Measurements from ENCODE around the gene SLC35E1.

The SLC35E1 gene

DNA sequence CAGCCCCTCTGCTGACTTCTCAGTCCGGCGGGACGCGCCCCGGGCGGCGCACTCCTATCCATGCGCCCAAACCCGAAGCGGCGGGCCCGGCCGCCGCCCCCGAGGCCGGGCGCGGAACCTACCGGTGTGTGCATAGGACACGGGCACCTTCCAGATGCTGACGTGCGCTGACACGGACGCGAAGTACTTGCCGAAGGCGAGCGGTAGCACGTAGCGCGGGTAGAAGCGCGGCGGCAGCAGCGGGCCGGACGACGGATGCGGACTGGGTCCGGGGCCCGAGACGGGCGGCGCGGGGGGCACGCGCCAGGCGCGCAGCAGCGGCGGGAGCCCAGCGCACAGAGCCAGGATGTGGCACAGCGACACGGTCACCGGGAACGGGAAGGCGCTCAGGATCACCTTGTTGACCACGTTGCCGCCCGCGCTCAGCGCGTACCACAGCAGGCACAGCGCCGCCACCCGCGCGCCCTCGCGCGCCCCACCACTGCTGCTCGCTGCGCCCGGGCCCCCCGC, 338 bp downstream of the SLC35E1 start:
- H3K27ac ChIP-seq (ENCODE audit: insufficient read depth, low read depth, low read length, poor library complexity, severe bottlenecking) = peak overlapping the region; percentile 36
- H3K36me3 ChIP-seq (ENCODE audit: control insufficient read depth, insufficient read depth, low read length) = peaks cover 4% of the 10 kb centered on the region
- H3K27me3 ChIP-seq (ENCODE audit: control insufficient read depth, insufficient read depth, low read length, poor library complexity, severe bottlenecking) = no peaks in the 10 kb centered on the region
- peak overlapping the region; percentile 91 for H3K4me3 ChIP-seq (ENCODE audit: insufficient read depth, low read depth, low read length)
- WGBS, 2 experiments = 1% methylated on average over 75 of the region's 75 CpGs
- no peaks in the 10 kb centered on the region for H3K9me3 ChIP-seq (ENCODE audit: control insufficient read depth, low read length)
- H3K4me1 ChIP-seq (ENCODE audit: control insufficient read depth, insufficient read depth, low read length) = peaks cover 6% of the 10 kb centered on the region

DNA sequence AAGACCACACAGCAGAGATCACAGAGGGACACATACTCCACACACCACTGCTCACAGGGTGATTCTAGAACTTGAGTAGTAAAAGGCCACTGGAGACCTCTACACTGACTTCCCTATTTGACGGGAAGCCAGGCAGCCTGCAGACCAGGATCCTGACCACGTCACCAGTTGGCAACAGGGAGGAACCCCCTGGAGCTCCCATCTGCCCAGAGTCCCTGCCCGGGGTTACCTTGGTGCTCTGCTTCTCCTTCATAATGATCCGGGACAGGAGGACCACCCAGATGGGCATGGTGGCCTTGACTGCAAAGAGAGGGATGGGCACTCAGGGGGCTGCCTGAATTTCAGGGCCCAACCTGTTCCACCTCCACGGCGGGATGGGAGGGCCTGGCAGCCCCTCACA, 932 bp downstream of the SLC35E1 start:
- Histone ChIP-seq H3K27me3 (ENCODE audit: control insufficient read depth, insufficient read depth, low read length, poor library complexity, severe bottlenecking) (no peaks in the 10 kb centered on the region), H3K36me3 (ENCODE audit: control insufficient read depth, insufficient read depth, low read length) (peaks cover 8% of the 10 kb centered on the region), H3K4me3 (ENCODE audit: insufficient read depth, low read depth, low read length) (peak overlapping the region; percentile 91), H3K27ac (ENCODE audit: insufficient read depth, low read depth, low read length, poor library complexity, severe bottlenecking) (no peak overlapping the region), H3K4me1 (ENCODE audit: control insufficient read depth, insufficient read depth, low read length) (peaks cover 6% of the 10 kb centered on the region), H3K9me3 (ENCODE audit: control insufficient read depth, low read length) (no peaks in the 10 kb centered on the region)
- WGBS, 2 experiments = 39 to 53% methylated on average over 6 of the region's 6 CpGs

DNA sequence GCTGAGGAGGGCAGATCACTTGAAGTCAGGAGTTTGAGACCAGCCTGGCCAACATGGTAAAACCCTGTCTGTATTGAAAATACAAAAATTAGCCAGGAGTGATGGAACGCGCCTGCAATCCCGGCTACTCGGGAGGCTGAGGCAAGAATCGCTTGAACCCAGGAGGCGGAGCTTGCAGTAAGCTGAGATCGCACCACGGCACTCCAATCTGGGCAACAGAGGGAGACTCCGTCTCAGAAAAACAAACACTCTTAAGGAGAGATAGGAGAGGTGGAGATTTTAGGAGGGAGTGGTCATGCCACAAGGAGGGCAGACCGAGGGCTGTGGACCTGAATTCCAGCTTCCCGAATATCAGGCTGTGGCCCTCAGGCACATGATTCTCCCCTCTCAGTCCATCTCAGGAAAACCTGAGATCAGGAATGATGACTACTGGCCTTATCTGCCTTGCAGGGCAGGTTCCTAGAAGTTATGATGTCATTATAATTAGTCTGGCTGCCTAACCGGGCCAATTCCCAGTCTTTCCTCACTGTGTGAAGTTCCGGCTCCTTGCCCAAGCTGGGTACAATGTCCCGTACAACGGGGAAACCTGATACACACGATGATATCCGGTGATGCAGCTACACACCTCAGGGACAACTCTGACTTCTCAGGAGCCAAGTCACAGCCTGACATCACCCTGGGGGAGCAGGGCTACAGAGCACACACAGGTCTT, 2.5 kb downstream of the SLC35E1 start:
- H3K27ac ChIP-seq (ENCODE audit: insufficient read depth, low read depth, low read length, poor library complexity, severe bottlenecking) = no peak overlapping the region
- H3K36me3 ChIP-seq (ENCODE audit: control insufficient read depth, insufficient read depth, low read length) = peaks cover 8% of the 10 kb centered on the region
- H3K27me3 ChIP-seq (ENCODE audit: control insufficient read depth, insufficient read depth, low read length, poor library complexity, severe bottlenecking) = no peaks in the 10 kb centered on the region
- peaks cover 6% of the 10 kb centered on the region for H3K4me1 ChIP-seq (ENCODE audit: control insufficient read depth, insufficient read depth, low read length)
- 93 to 96% methylated on average over 17 of the region's 17 CpGs for WGBS, 2 experiments
- H3K9me3 ChIP-seq (ENCODE audit: control insufficient read depth, low read length) = no peaks in the 10 kb centered on the region
- H3K4me3 ChIP-seq (ENCODE audit: insufficient read depth, low read depth, low read length) = no peak overlapping the region

DNA sequence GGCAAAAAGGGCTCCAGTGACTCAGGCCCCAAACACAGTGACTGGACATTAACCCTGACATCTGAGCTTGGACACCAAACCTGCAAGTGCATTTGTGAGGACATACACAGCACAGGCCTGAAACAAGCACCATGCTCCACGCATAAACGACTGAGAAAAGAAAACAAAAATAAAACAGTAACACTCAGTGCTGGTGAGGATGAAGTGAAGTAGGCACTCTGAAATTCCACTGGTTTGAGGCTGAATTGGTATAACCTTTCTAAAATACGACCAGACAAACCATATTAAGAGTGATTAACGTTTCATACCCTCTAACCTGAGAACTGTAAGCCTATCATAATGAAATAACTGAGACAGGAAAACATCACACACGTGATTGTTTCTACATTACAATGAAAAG, 5.5 kb downstream of the SLC35E1 start:
- Histone ChIP-seq H3K27ac (ENCODE audit: insufficient read depth, low read depth, low read length, poor library complexity, severe bottlenecking) (no peak overlapping the region), H3K9me3 (ENCODE audit: control insufficient read depth, low read length) (no peaks in the 10 kb centered on the region), H3K4me3 (ENCODE audit: insufficient read depth, low read depth, low read length) (no peak overlapping the region), H3K4me1 (ENCODE audit: control insufficient read depth, insufficient read depth, low read length) (peaks cover 6% of the 10 kb centered on the region), H3K27me3 (ENCODE audit: control insufficient read depth, insufficient read depth, low read length, poor library complexity, severe bottlenecking) (no peaks in the 10 kb centered on the region), H3K36me3 (ENCODE audit: control insufficient read depth, insufficient read depth, low read length) (peaks cover 14% of the 10 kb centered on the region)
- WGBS, 2 experiments = 93 to 94% methylated on average over 5 of the region's 5 CpGs

DNA sequence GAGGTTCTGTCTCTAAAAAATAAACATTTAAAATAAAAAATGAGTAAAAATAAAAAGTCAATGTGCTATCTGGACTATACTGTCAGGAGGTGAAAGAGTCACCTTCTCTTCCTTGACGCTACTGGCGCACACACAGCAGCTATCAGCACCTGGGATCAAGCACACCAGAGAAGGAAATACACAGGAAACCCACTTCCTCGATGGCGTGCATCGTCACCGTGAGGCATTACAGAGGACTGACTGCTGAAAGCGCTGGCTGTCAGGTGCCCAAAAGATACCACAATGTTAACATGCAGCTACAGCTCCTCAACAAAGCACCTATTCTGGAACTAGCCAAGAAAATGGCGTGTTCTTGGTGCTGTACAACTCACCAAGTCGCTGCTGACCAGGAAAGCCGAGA, 6.1 kb downstream of the SLC35E1 start:
- Histone ChIP-seq H3K36me3 (ENCODE audit: control insufficient read depth, insufficient read depth, low read length) (peaks cover 14% of the 10 kb centered on the region), H3K9me3 (ENCODE audit: control insufficient read depth, low read length) (no peaks in the 10 kb centered on the region), H3K27ac (ENCODE audit: insufficient read depth, low read depth, low read length, poor library complexity, severe bottlenecking) (no peak overlapping the region), H3K4me1 (ENCODE audit: control insufficient read depth, insufficient read depth, low read length) (peaks cover 3% of the 10 kb centered on the region), H3K27me3 (ENCODE audit: control insufficient read depth, insufficient read depth, low read length, poor library complexity, severe bottlenecking) (no peaks in the 10 kb centered on the region), H3K4me3 (ENCODE audit: insufficient read depth, low read depth, low read length) (no peak overlapping the region)
- WGBS, 2 experiments = 95 to 97% methylated on average over 10 of the region's 10 CpGs

DNA sequence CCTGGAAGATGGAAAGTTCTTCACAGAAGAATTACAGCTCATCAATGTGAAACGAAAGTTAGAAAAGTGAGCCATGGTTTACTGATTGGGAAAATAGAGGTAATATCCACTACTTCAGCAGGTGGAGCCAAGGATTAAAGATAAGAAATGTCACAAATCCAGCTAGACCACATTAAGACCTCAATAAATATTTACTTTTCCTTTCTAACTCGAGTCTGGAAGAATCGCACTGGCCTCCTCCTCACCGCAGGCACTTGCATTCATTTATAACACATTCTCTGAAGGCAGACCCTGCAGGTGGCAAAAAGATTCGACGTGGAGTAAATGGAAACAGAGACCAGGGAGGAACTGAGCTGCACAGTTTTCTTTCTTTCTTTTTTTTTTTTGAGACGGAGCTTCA, 7.4 kb downstream of the SLC35E1 start:
- Histone ChIP-seq H3K27me3 (ENCODE audit: control insufficient read depth, insufficient read depth, low read length, poor library complexity, severe bottlenecking) (no peaks in the 10 kb centered on the region), H3K36me3 (ENCODE audit: control insufficient read depth, insufficient read depth, low read length) (peaks cover 14% of the 10 kb centered on the region), H3K27ac (ENCODE audit: insufficient read depth, low read depth, low read length, poor library complexity, severe bottlenecking) (no peak overlapping the region), H3K4me1 (ENCODE audit: control insufficient read depth, insufficient read depth, low read length) (no peaks in the 10 kb centered on the region), H3K9me3 (ENCODE audit: control insufficient read depth, low read length) (no peaks in the 10 kb centered on the region), H3K4me3 (ENCODE audit: insufficient read depth, low read depth, low read length) (no peak overlapping the region)
- 90 to 97% methylated on average over 7 of the region's 7 CpGs for WGBS, 2 experiments

DNA sequence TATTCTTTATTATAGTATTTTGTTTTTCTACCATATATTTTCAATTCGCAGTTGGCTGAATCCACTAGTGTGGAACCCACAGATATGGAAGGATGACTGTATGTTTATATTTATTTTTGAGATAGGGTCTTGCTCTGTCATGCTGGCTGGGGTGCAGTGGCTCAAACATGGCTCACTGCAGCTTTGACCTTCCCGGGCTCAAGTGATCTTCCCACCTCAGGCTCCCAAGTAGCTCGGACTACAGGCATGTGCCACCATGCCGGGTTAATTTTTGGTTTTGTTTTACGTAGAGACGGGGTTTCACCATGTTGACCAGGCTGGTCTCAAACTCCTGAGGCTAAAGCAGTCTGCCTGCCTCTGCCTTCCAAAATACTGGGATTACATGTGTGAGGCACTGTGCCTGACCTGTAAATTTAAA, 9.6 kb downstream of the SLC35E1 start:
- peaks cover 17% of the 10 kb centered on the region for H3K36me3 ChIP-seq (ENCODE audit: control insufficient read depth, insufficient read depth, low read length)
- no peaks in the 10 kb centered on the region for H3K4me1 ChIP-seq (ENCODE audit: control insufficient read depth, insufficient read depth, low read length)
- H3K27ac ChIP-seq (ENCODE audit: insufficient read depth, low read depth, low read length, poor library complexity, severe bottlenecking) = no peak overlapping the region
- no peaks in the 10 kb centered on the region for H3K9me3 ChIP-seq (ENCODE audit: control insufficient read depth, low read length)
- H3K4me3 ChIP-seq (ENCODE audit: insufficient read depth, low read depth, low read length) = no peak overlapping the region
- no peaks in the 10 kb centered on the region for H3K27me3 ChIP-seq (ENCODE audit: control insufficient read depth, insufficient read depth, low read length, poor library complexity, severe bottlenecking)
- WGBS, 2 experiments = 93 to 96% methylated on average over 6 of the region's 6 CpGs

DNA sequence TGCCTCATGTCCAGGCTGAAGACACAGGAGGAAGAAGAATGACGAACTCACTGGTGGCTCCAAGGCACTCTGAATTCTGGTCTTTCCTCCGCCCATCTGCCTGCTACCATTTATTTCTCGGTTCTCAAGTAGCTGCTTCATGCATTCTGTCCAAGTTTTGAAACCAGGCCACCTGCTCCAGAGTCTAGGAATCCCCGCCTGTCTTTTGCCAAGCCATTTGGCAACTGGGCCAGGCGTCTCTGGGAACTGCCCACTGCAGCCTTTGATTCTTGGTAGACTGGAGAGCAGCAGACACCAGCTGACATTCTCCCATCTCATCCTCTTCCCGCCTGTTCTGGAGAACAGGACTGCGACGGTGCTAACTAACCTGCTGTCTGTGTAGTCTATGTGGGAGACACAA, 10.8 kb downstream of the SLC35E1 start:
- Histone ChIP-seq H3K4me1 (ENCODE audit: control insufficient read depth, insufficient read depth, low read length) (no peaks in the 10 kb centered on the region), H3K27ac (ENCODE audit: insufficient read depth, low read depth, low read length, poor library complexity, severe bottlenecking) (no peak overlapping the region), H3K4me3 (ENCODE audit: insufficient read depth, low read depth, low read length) (no peak overlapping the region), H3K36me3 (ENCODE audit: control insufficient read depth, insufficient read depth, low read length) (peaks cover 10% of the 10 kb centered on the region), H3K9me3 (ENCODE audit: control insufficient read depth, low read length) (no peaks in the 10 kb centered on the region), H3K27me3 (ENCODE audit: control insufficient read depth, insufficient read depth, low read length, poor library complexity, severe bottlenecking) (no peaks in the 10 kb centered on the region)
- WGBS, 2 experiments = 94 to 95% methylated on average over 8 of the region's 8 CpGs

DNA sequence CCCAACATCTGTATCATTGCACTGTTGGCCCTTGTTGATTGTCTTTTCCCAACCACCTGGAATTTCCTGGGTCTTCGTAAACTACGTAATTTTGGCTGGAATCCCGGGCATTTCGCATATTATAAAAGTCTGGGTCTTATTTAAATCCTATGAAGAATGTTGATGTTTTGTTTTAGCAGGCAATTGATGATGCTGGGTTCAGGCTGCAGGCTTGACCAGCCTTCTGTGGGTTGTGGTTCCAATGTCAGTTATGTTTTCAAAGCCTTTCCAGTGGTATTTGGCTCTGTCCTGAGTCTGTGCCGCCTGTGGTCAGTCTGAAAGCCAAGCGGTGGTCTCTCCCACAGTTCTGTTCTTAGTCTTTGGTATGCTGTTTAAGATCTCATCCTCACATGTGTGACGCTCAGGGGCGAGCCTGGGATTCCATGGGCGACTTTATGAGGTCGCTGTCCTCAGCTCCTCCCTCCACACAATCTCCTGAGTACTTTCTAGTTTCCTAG, 12.4 kb downstream of the SLC35E1 start:
- no peak overlapping the region for H3K4me3 ChIP-seq (ENCODE audit: insufficient read depth, low read depth, low read length)
- no peaks in the 10 kb centered on the region for H3K9me3 ChIP-seq (ENCODE audit: control insufficient read depth, low read length)
- H3K36me3 ChIP-seq (ENCODE audit: control insufficient read depth, insufficient read depth, low read length) = peaks cover 10% of the 10 kb centered on the region
- H3K27ac ChIP-seq (ENCODE audit: insufficient read depth, low read depth, low read length, poor library complexity, severe bottlenecking) = no peak overlapping the region
- WGBS, 2 experiments = 95 to 96% methylated on average over 10 of the region's 10 CpGs
- no peaks in the 10 kb centered on the region for H3K4me1 ChIP-seq (ENCODE audit: control insufficient read depth, insufficient read depth, low read length)
- H3K27me3 ChIP-seq (ENCODE audit: control insufficient read depth, insufficient read depth, low read length, poor library complexity, severe bottlenecking) = no peaks in the 10 kb centered on the region

DNA sequence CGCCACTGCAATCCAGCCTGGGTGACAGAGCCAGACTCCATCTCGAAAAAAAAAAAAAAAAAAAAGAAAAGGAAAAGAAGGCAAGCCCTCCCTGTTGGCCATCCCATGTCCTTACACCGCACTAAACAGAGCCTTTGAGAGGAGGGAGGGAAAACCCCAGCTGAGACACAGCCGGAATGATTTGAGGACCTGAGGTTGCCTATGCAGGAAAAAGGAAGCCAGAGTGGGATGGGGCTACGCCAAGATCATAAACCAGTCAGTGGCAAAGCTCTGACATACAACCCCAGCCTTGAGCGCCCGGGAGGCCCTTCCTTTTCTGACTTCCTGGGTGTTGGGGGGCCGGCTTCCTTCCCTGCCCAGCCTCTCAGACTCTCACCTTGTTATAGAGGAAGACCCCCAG, 17.4 kb downstream of the SLC35E1 start:
- no peak overlapping the region for H3K4me3 ChIP-seq (ENCODE audit: insufficient read depth, low read depth, low read length)
- H3K36me3 ChIP-seq (ENCODE audit: control insufficient read depth, insufficient read depth, low read length) = peaks cover 12% of the 10 kb centered on the region
- WGBS, 2 experiments = 92 to 95% methylated on average over 8 of the region's 8 CpGs
- H3K4me1 ChIP-seq (ENCODE audit: control insufficient read depth, insufficient read depth, low read length) = no peaks in the 10 kb centered on the region
- no peaks in the 10 kb centered on the region for H3K27me3 ChIP-seq (ENCODE audit: control insufficient read depth, insufficient read depth, low read length, poor library complexity, severe bottlenecking)
- H3K27ac ChIP-seq (ENCODE audit: insufficient read depth, low read depth, low read length, poor library complexity, severe bottlenecking) = no peak overlapping the region
- H3K9me3 ChIP-seq (ENCODE audit: control insufficient read depth, low read length) = no peaks in the 10 kb centered on the region

All from ectodermal cell (in vitro differentiated cells).